ENCODE results near the gene WIPF2. TPM values are rescaled to one million over a fixed set of nuclear protein-coding genes. Genes with fewer than 3 reads are reported as not detected.

The WIPF2 gene
- total RNA-seq, 1 experiment from 2014 or later: 30.4 TPM

- POLR2A ChIA-PET: no interaction called here
- TF ChIP-seq MAX (IDR thresholded peaks at IDR 0.05): no peak
- TF ChIP-seq SP1 (IDR thresholded peaks at IDR 0.05; ENCODE audit: low read depth): no peak
- TF ChIP-seq RAD21 (IDR thresholded peaks at IDR 0.05; ENCODE audit: low read depth): no peak
- TF ChIP-seq JUND (IDR thresholded peaks at IDR 0.05): no peak
- no peak for TF ChIP-seq REST (IDR thresholded peaks at IDR 0.05; ENCODE audit: low read depth)
- no peak for TF ChIP-seq ATF3 (IDR thresholded peaks at IDR 0.05)
- no peak for TF ChIP-seq TCF7L2 (IDR thresholded peaks at IDR 0.05; ENCODE audit: borderline replicate concordance, extremely low read depth, insufficient read depth, insufficient read length)
- TF ChIP-seq POLR2AphosphoS5 (IDR thresholded peaks at IDR 0.05; ENCODE audit: low read depth, low read length): no peak
- no peak for TF ChIP-seq EZH2phosphoT487 (IDR thresholded peaks at IDR 0.05; ENCODE audit: borderline replicate concordance)
- no peak for TF ChIP-seq EGR1 (IDR thresholded peaks at IDR 0.05; ENCODE audit: low read depth)
- TF ChIP-seq EZH2 (IDR thresholded peaks at IDR 0.05): no peak
- TF ChIP-seq ZBTB33 (IDR thresholded peaks at IDR 0.05; ENCODE audit: extremely low read depth, insufficient replicate concordance, low read length): no peak
- TF ChIP-seq ELF1 (IDR thresholded peaks at IDR 0.05; ENCODE audit: borderline replicate concordance, low read depth): no peak
- no peak for TF ChIP-seq ZFX (IDR thresholded peaks at IDR 0.05)
- ATAC-seq (no peak), DNase-seq (ENCODE audit: low read depth, low spot score) (no peak)
- H3K4me2 ChIP-seq (ENCODE audit: low read length): no peak overlapping the region
- intact Hi-C loops (cut with micrococcal nuclease): no loop called here
- CTCF ChIA-PET: no interaction called here
- no peak overlapping the region for H3K27ac ChIP-seq (ENCODE audit: low read depth, low read length)
- no TSS peak for BruUV-seq (replicated peaks)
- no peaks in the 10 kb centered on the region for H3K9me3 ChIP-seq (ENCODE audit: control insufficient read depth in 1 of 2, insufficient read depth in 1 of 2, low read depth in 1 of 2, low read length in 2 of 2)
- H2AFZ ChIP-seq (ENCODE audit: low read depth, low read length, poor library complexity, severe bottlenecking): no peak overlapping the region
- H3K4me3 ChIP-seq (replicated peaks in 1 of 2; ENCODE audit: low read depth in 1 of 2, low read length in 2 of 2): no peak overlapping the region
- RAD21 ChIA-PET (ENCODE audit: low non-redundant PET in 1 of 2, low total read pairs in 2 of 2, uncharacterized antibody in 2 of 2, unreplicated experiment in 2 of 2): no interaction called here
- H3K79me2 ChIP-seq (ENCODE audit: insufficient read depth, low read length): peaks cover 59% of the 10 kb centered on the region
- H4K20me1 ChIP-seq (ENCODE audit: insufficient read depth): peaks cover 5% of the 10 kb centered on the region; the same call in 1 of the 2 replicates
- H3K27me3 ChIP-seq (ENCODE audit: insufficient read depth, low read length): no peaks in the 10 kb centered on the region
- peaks cover 58 to 89% of the 10 kb centered on the region in 2 experiments for H3K36me3 ChIP-seq (ENCODE audit: control insufficient read depth in 1 of 2, insufficient read depth in 2 of 2, low read length in 2 of 2)
- H3K9me2 ChIP-seq (ENCODE audit: insufficient read depth): no peaks in the 10 kb centered on the region
- no peak overlapping the region for H3K9ac ChIP-seq (ENCODE audit: low read length)
- H3K4me1 ChIP-seq (ENCODE audit: control insufficient read depth in 1 of 2, insufficient read depth in 2 of 2, low read length in 2 of 2): no peaks in the 10 kb centered on the region
These were observed 78.4 kb downstream of the WIPF2 start for GRCh38 chr17:40297511-40297910.

Data from HCT116 (cell line).